H9 (cell line): ENCODE measurements around the gene ANO9. TPM values are rescaled to one million over a fixed set of nuclear protein-coding genes. Genes with fewer than 3 reads are reported as not detected.

Source experiments
- DNase-seq: peaks from one replicate; pipeline ENCODE4 v3.0.0-alpha.2; 2017
- H2AFZ ChIP-seq: one replicate; pipeline ENCODE4 v1.6.1; 2013; ENCODE audit warnings: mild to moderate bottlenecking, low read length, control low read depth, moderate library complexity
- H2AK5ac ChIP-seq: 2 replicates; pipeline ENCODE4 v1.6.1; 2013; ENCODE audit warnings: low read length, control low read depth, mixed read lengths; ENCODE audit not compliant: insufficient read length
- H2BK120ac ChIP-seq: one replicate; pipeline ENCODE4 v1.6.1; 2013; ENCODE audit warnings: low read depth, mild to moderate bottlenecking, low read length, control low read depth, inconsistent platforms; ENCODE audit not compliant: poor library complexity, severe bottlenecking
- H2BK12ac ChIP-seq: 2 replicates; pipeline ENCODE4 v1.6.1; 2013; ENCODE audit warnings: low read length, control low read depth, mixed read lengths, low read depth; ENCODE audit not compliant: insufficient read length
- H2BK15ac ChIP-seq: 2 replicates; pipeline ENCODE4 v1.6.1; 2013; ENCODE audit warnings: low read depth, low read length, control low read depth
- H2BK20ac ChIP-seq: one replicate; pipeline ENCODE4 v1.6.1; 2013; ENCODE audit warnings: low read depth, mild to moderate bottlenecking, low read length, control low read depth, inconsistent platforms; ENCODE audit not compliant: poor library complexity, severe bottlenecking
- H2BK5ac ChIP-seq: 2 replicates; pipeline ENCODE4 v1.6.1; 2013; ENCODE audit warnings: low read length, control low read depth, mixed read lengths; ENCODE audit not compliant: insufficient read length
- H3K14ac ChIP-seq: 2 replicates; pipeline ENCODE4 v1.6.1; 2013; ENCODE audit warnings: low read length, control low read depth; ENCODE audit not compliant: insufficient read depth
- H3K18ac ChIP-seq: 2 replicates; pipeline ENCODE4 v1.6.1; 2013; ENCODE audit warnings: low read depth, mild to moderate bottlenecking, mixed read lengths, low read length, control low read depth; ENCODE audit not compliant: insufficient read length
- H3K23ac ChIP-seq: 2 replicates; pipeline ENCODE4 v1.6.1; 2013; ENCODE audit warnings: low read length, control low read depth, mixed read lengths, low read depth; ENCODE audit not compliant: insufficient read length
- H3K23me2 ChIP-seq: 2 replicates; pipeline ENCODE4 v1.6.1; 2013; ENCODE audit warnings: low read depth, mild to moderate bottlenecking, mixed read lengths, low read length, control low read depth; ENCODE audit not compliant: insufficient read length, poor library complexity, severe bottlenecking
- H3K27ac ChIP-seq: 2 replicates; pipeline ENCODE4 v1.5.1; 2013; ENCODE audit warnings: low read length, control low read depth, mixed read lengths, low read depth; ENCODE audit not compliant: insufficient read length
- H3K27me3 ChIP-seq: 2 replicates; pipeline ENCODE4 v1.6.1; 2013; ENCODE audit warnings: low read length, control low read depth, inconsistent platforms; ENCODE audit not compliant: insufficient read depth
- H3K4ac ChIP-seq: 2 replicates; pipeline ENCODE4 v1.6.1; 2013; ENCODE audit warnings: low read depth, mild to moderate bottlenecking, control low read depth, inconsistent platforms, low read length, moderate library complexity
- H3K4me1 ChIP-seq: 2 replicates; pipeline ENCODE4 v1.6.1; 2013; ENCODE audit warnings: low read length, control low read depth, inconsistent platforms; ENCODE audit not compliant: insufficient read depth
- H3K4me2 ChIP-seq: 2 replicates; pipeline ENCODE4 v1.6.1; 2013; ENCODE audit warnings: low read length, control low read depth, mixed read lengths; ENCODE audit not compliant: insufficient read length, insufficient read depth
- H3K56ac ChIP-seq: 2 replicates; pipeline ENCODE4 v1.6.1; 2013; ENCODE audit warnings: low read depth, mild to moderate bottlenecking, mixed read lengths, low read length, control low read depth; ENCODE audit not compliant: insufficient read length
- H3K79me1 ChIP-seq: 2 replicates; pipeline ENCODE4 v1.6.1; 2013; ENCODE audit warnings: low read depth, mild to moderate bottlenecking, moderate library complexity, low read length, control low read depth, inconsistent platforms; ENCODE audit not compliant: insufficient read depth, poor library complexity, severe bottlenecking
- H3K79me2 ChIP-seq: 2 replicates; pipeline ENCODE4 v1.6.1; 2013; ENCODE audit warnings: low read length, control low read depth, inconsistent platforms; ENCODE audit not compliant: insufficient read depth
- H3K9ac ChIP-seq: 2 replicates; pipeline ENCODE4 v1.6.1; 2013; ENCODE audit warnings: low read length, control low read depth, mixed read lengths; ENCODE audit not compliant: insufficient read length; ENCODE audit errors: extremely low read depth
- H3K9me3 ChIP-seq: one replicate; pipeline ENCODE4 v1.6.1; 2013; ENCODE audit warnings: low read depth, low read length, inconsistent platforms; ENCODE audit not compliant: control insufficient read depth
- H3T11ph ChIP-seq: one replicate; pipeline ENCODE4 v1.6.1; 2013; ENCODE audit warnings: mild to moderate bottlenecking, low read length, control low read depth, inconsistent platforms
- H4K20me1 ChIP-seq: one replicate; pipeline ENCODE4 v1.6.1; 2013; ENCODE audit not compliant: control insufficient read depth, insufficient read length, insufficient read depth
- H4K5ac ChIP-seq: 2 replicates; pipeline ENCODE4 v1.6.1; 2013; ENCODE audit warnings: low read depth, mild to moderate bottlenecking, mixed read lengths, low read length, control low read depth; ENCODE audit not compliant: insufficient read length
- H4K8ac ChIP-seq: replicated peaks from 2 replicates; pipeline ENCODE4 v1.6.1; 2013; ENCODE audit warnings: low read length, control low read depth, mixed read lengths, low read depth; ENCODE audit not compliant: insufficient read length
- H4K91ac ChIP-seq: 2 replicates; pipeline ENCODE4 v1.6.1; 2013; ENCODE audit warnings: low read depth, mild to moderate bottlenecking, moderate library complexity, mixed read lengths, low read length, control low read depth; ENCODE audit not compliant: insufficient read length
- H3K27ac Mint-ChIP-seq, 3 experiments: 2 replicates in 2 of 3; 3 replicates in 1 of 3; pipeline ENCODE4 v1.8.0; 2020 to 2021; ENCODE audit warnings: mixed read lengths in 3 of 3, mild to moderate bottlenecking in 1 of 3, moderate library complexity in 1 of 3
- H3K27me3 Mint-ChIP-seq: 2 replicates; pipeline ENCODE4 v1.8.0; 2021; ENCODE audit warnings: low read depth, mild to moderate bottlenecking, moderate library complexity, mixed read lengths
- H3K36me3 Mint-ChIP-seq, 3 experiments: 2 replicates in 2 of 3; 3 replicates in 1 of 3; pipeline ENCODE4 v1.8.0; 2020 to 2021; ENCODE audit warnings: low read depth in 3 of 3, mixed read lengths in 3 of 3; ENCODE audit not compliant: insufficient read depth in 1 of 3
- H3K4me1 Mint-ChIP-seq, 2 experiments: 2 replicates each; pipeline ENCODE4 v1.8.0; 2020; ENCODE audit warnings: mixed read lengths in 2 of 2
- H3K4me3 Mint-ChIP-seq, 2 experiments: 2 replicates in 1 of 2; 3 replicates in 1 of 2; pipeline ENCODE4 v1.8.0; 2020 to 2021; ENCODE audit warnings: mild to moderate bottlenecking in 2 of 2, mixed read lengths in 2 of 2, moderate library complexity in 1 of 2
- H3K9me3 Mint-ChIP-seq, 2 experiments: 2 replicates in 1 of 2; 3 replicates in 1 of 2; pipeline ENCODE4 v1.8.0; 2020; ENCODE audit warnings: mild to moderate bottlenecking in 2 of 2, mixed read lengths in 2 of 2, moderate library complexity in 1 of 2
- WGBS: extraction: QIAGEN DNeasy Blood & Tissue Kit; methylation state at CpG from one replicate; pipeline ENCODE4 v1.1.7; 2013; ENCODE audit warnings: missing lambda C conversion rate, low lambda C conversion rate, mixed read lengths; ENCODE audit not compliant: insufficient read length; ENCODE audit errors: extremely low coverage; 5-methylcytosine and 5-hydroxymethylcytosine counted together
- total RNA-seq: library from RNA; stranded (reverse); gene quantifications from 2 replicates; pipeline ENCODE4 v1.2.1, GENCODE V29; 2021
- TF ChIP-seq, protein P1 (sequence below): fragments of 200-600 bp; sonication (generic); conservative IDR thresholded peaks from 3 replicates; pipeline ENCODE4 v1.8.0; 2021; ENCODE audit warnings: antibody characterized with exemption, mild to moderate bottlenecking

Gene ANO9
- total RNA-seq, 1 experiment from 2014 or later: 13.1 TPM

DNA sequence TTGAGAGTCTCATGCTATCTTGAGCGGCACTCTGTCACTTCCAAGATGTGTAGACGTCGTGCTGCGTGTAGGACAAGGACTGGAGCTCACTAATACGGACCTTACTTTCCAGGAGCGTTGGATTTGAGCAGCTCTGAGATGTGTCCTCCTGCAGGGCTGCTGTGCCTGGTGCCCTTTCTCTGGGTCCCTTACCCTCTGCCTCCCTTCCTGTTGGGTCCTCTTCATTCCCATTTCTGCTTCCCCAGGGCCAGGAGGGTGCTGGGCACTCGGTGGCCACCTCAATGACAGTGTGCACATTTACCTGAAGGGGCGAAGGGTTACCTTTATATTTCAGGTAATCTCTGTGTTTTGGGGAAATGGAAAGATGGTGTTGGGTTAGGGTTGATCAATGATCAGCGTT, 12.2 kb upstream of the ANO9 start:
- Mint-ChIP-seq H3K4me3 (no peak overlapping the region), H3K9me3 (peaks cover 0 to 2% of the 10 kb centered on the region in 2 experiments; a peak in 1 of 5 replicates), H3K36me3 (peaks cover 16 to 46% (median 40%) of the 10 kb centered on the region in 3 experiments; a peak in 6 of 7 replicates), H3K27me3 (no peaks in the 10 kb centered on the region), H3K4me1 (peaks cover 43 to 44% of the 10 kb centered on the region in 2 experiments), H3K27ac (0 out of 7 replicates have a peak overlapping the region, but pooled peaks of 2 of the 3 experiments have one; percentile 33 to 44)
- Histone ChIP-seq H2BK5ac (no peak overlapping the region), H2BK15ac (no peak overlapping the region), H3K4me1 (no peaks in the 10 kb centered on the region), H2AK5ac (no peak overlapping the region), H3K4ac (no peak overlapping the region), H3K23ac (no peak overlapping the region), H3K27ac (no peak overlapping the region), H4K8ac (no peak overlapping the region), H2BK12ac (no peak overlapping the region), H3K9ac (no peak overlapping the region), H3K14ac (no peak overlapping the region), H3K9me3 (no peaks in the 10 kb centered on the region), H4K5ac (no peak overlapping the region), H3K4me2 (no peak overlapping the region), H4K20me1 (no peaks in the 10 kb centered on the region), H2BK20ac (no peak overlapping the region), H3K23me2 (peaks cover 7% of the 10 kb centered on the region), H3T11ph (no peak overlapping the region), H3K79me1 (peaks cover 7% of the 10 kb centered on the region), H3K56ac (no peak overlapping the region), H2AFZ (no peak overlapping the region), H3K18ac (no peak overlapping the region), H2BK120ac (no peak overlapping the region), H3K79me2 (peaks cover 17% of the 10 kb centered on the region; the same call in 1 of the 2 replicates), H3K27me3 (no peaks in the 10 kb centered on the region), H4K91ac (no peak overlapping the region)
- no CpG with 5 or more reads among the region's 9 CpGs for WGBS
- TF ChIP-seq, protein P1, sequence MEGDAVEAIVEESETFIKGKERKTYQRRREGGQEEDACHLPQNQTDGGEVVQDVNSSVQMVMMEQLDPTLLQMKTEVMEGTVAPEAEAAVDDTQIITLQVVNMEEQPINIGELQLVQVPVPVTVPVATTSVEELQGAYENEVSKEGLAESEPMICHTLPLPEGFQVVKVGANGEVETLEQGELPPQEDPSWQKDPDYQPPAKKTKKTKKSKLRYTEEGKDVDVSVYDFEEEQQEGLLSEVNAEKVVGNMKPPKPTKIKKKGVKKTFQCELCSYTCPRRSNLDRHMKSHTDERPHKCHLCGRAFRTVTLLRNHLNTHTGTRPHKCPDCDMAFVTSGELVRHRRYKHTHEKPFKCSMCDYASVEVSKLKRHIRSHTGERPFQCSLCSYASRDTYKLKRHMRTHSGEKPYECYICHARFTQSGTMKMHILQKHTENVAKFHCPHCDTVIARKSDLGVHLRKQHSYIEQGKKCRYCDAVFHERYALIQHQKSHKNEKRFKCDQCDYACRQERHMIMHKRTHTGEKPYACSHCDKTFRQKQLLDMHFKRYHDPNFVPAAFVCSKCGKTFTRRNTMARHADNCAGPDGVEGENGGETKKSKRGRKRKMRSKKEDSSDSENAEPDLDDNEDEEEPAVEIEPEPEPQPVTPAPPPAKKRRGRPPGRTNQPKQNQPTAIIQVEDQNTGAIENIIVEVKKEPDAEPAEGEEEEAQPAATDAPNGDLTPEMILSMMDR: no peak
- no peak for DNase-seq
